KOPT-K1 (cell line): ENCODE data around the gene GREB1L.

Source experiments
- H3K27ac ChIP-seq: fragments of 200-600 bp; sonication (generic); 2 replicates; pipeline ENCODE4 v1.5.1; 2016; ENCODE audit warnings: antibody characterized with exemption, mild to moderate bottlenecking, low read depth, low read length; ENCODE audit not compliant: poor library complexity, severe bottlenecking
- H3K36me3 ChIP-seq: fragments of 200-600 bp; sonication (generic); 2 replicates; pipeline ENCODE4 v1.5.1; 2017; ENCODE audit warnings: antibody characterized with exemption, mild to moderate bottlenecking, low read length, moderate library complexity; ENCODE audit not compliant: insufficient read depth
- H3K9me3 ChIP-seq: fragments of 200-600 bp; sonication (generic); 2 replicates; pipeline ENCODE4 v1.5.1; 2017; ENCODE audit warnings: antibody characterized with exemption, low read length, mild to moderate bottlenecking; ENCODE audit not compliant: insufficient read depth, poor library complexity, severe bottlenecking

The GREB1L gene

DNA sequence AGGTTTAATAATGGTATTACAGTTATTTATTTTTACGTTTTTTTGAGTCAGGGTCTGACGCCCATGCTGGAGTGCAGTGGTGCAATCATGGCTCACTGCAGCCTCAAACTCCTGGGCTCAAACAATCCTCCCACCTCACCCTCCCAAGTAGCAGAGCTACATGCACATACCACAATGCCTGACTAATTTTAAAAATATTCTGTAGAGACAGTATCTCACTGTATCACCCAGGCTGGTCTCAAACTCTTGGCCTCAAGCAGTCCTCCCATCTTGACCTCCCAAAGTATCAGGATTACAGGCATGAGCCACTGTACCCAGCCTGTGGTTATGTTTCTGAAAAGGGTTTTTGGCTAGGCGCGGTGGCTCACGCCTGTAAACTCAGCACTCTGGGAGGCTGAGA, 237.7 kb downstream of the GREB1L start:
- Histone ChIP-seq H3K27ac (no peak overlapping the region), H3K36me3 (no peaks in the 10 kb centered on the region), H3K9me3 (no peaks in the 10 kb centered on the region)

DNA sequence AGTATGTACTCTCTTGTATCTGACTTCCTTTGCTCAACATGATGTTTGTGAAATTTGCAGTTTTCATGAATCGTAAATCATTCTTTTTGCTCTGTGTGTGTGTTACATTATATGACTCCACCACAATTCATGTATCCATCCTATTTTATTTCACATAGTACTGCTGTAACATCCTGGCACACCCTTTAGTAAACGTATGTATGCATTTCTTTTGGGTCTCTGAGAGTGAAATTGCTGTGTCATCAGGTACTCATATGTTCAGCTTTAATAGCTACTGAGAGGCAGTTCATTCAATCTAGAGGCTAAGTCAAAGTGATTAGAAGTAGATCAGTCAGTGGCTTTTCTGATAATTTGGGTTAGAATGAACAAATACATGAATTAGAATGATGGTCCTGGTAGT, 239.7 kb downstream of the GREB1L start:
- no peaks in the 10 kb centered on the region for H3K9me3 ChIP-seq
- H3K36me3 ChIP-seq: no peaks in the 10 kb centered on the region
- no peak overlapping the region for H3K27ac ChIP-seq

DNA sequence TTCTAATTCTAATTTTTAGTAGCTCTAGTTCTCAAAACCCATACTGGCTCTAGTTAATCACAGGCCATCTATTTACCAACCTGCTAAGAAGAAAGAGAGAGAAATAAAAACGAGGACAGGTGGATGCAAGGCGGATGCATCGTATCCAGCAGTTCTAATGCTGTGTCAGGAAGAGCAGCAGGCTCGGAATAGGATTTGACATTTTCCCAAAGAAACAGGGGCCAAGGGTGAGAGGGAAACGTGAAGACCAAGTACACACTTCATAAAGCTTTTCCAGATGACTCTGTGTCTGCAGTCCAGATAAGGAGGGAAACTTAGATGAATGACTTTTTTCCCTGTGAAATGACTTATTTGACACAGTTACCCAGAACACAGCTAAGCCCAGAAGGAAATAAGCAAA, 241.0 kb downstream of the GREB1L start:
- H3K36me3 ChIP-seq: no peaks in the 10 kb centered on the region
- no peak overlapping the region for H3K27ac ChIP-seq

DNA sequence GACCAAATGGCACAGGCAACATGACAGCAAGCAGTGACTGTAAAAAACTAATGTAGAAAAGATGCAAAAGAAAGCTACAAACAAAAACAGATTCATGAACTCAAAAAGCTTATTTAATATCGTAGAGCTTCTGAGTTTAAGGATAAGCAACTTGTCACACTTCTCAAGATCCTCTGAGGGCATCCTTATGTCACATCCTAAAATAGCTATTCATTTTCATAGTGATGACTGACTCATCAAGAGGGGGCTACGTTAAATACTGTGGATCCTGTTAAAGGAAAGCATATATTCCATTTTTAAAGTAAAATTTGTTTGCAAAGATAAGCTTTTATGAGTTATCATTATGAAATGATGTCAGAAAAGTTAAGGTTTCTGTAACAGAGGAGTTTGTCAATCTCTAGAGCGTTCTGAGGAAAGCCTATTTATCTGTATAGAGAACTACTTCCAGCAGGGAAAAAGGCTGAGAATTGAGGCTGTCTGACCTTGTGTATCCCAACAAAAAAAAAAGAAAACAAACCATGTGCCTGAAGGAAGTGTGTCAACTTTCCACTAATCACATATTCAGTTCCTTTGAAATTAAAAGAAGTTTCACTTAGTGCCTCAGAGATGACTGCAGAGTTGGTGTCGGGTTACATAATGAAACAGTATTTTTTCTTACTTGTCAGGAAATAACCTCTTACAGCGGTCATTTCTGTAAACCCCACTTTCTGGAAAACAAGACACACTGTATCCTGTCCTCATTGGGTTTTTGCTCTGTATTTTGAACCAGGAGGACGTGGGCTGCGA, 243.0 kb downstream of the GREB1L start:
- Histone ChIP-seq H3K27ac (no peak overlapping the region), H3K9me3 (no peaks in the 10 kb centered on the region), H3K36me3 (no peaks in the 10 kb centered on the region)

More for the DNA sequence above, 241.0 kb downstream of the GREB1L start:
- H3K9me3 ChIP-seq: no peaks in the 10 kb centered on the region

DNA sequence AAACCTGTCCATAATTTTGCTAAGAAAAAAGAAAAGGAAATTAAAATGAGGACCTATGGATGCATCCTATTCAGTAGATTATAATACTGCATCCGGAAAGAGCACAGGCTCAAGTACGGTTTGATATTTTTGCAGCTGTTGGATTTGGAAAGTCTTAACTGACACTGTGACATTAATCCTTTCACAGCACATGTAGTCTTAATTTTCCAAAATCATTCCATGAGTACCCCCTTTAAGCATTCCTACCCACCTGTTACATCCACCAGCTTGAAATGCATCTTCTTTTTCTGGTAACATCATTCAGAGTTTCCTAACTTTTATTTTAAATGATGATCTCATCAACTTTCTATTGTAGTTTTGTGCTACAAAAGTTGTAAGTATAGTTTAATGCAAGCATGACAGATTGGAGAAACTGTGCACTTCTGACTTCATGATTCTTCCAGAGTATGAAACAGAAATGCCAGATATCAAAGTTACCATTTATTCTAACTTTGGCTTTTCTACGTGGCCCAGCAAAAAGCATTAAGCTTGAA, 244.9 kb downstream of the GREB1L start:
- no peak overlapping the region for H3K27ac ChIP-seq
- H3K9me3 ChIP-seq: no peaks in the 10 kb centered on the region
- no peaks in the 10 kb centered on the region for H3K36me3 ChIP-seq

DNA sequence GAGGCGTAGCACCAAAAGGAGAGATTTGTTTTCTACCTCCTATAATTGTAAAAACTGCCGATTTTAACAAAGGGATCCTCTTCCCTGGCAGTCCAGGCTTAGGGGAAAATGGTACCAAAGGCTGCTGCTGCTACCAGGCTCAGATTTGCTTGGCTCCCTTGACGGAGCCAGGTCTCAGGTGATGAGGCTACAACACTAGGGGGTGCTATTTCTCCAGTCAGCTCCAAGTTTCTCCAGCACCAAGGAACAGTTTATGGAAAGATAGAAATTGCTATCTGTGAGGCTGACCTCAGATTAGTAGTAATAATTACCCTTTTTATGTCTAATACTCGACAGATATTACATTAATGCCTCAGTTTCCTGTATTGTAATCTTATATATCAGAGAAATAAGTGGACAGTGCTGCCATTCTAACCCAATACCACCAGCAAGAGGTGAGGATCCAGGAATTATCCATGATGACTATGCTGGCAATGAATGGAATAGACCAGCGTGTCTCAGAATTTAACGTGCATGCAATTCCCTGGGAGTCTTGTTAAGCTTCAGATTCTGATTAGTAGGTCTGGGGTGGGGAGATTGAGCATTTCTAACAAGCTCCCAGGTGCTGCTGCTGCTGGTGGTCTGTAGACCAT, 247.2 kb downstream of the GREB1L start:
- H3K9me3 ChIP-seq: no peaks in the 10 kb centered on the region

DNA sequence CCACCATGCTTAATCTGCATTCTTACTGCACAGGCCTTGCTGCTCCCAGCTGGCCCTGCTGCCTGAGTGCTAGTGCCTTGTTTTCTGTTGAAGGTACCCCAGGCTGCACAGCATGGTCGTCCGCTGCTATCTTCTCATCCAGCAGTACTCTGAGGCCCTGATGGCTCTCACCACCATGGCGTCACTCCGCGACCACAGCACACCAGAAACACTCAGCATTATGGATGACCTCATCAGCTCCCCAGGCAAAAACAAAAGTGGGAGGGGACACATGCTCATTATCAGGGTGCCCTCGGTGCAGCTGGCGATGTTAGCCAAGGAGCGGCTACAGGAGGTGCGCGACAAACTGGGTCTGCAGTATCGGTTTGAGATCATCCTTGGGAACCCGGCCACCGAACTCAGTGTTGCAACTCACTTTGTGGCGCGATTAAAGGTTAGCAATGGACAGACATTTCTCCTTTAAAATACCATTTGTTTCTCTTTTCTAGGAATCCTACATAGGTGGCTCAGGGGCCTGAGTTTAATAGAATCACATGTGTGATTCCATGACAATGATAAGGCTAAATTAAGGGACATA, 248.0 kb downstream of the GREB1L start:
- Histone ChIP-seq H3K9me3 (no peaks in the 10 kb centered on the region), H3K36me3 (no peaks in the 10 kb centered on the region), H3K27ac (no peak overlapping the region)

More for the DNA sequence above, 247.2 kb downstream of the GREB1L start:
- no peaks in the 10 kb centered on the region for H3K36me3 ChIP-seq
- H3K27ac ChIP-seq: no peak overlapping the region

DNA sequence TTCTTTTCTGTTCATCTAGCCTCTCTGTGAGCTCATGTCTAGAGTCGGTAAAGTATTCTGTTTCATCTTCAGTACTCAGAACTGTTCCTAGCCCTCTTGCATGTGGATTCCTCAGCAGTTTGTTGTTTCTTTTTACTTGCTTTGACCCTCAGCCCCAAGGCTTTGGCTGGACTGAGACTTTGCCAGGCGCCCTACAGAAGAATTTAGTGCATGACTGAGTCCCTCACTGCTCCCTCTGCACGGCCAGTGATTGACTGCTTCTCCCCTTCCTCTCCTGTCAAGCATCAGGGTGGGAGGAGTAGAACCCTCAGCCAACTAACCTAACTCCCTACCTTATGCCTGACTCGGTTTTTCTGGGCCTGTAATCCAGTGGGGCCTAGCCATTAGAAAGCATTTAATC, 248.7 kb downstream of the GREB1L start:
- Histone ChIP-seq H3K27ac (no peak overlapping the region), H3K9me3 (no peaks in the 10 kb centered on the region), H3K36me3 (no peaks in the 10 kb centered on the region)

DNA sequence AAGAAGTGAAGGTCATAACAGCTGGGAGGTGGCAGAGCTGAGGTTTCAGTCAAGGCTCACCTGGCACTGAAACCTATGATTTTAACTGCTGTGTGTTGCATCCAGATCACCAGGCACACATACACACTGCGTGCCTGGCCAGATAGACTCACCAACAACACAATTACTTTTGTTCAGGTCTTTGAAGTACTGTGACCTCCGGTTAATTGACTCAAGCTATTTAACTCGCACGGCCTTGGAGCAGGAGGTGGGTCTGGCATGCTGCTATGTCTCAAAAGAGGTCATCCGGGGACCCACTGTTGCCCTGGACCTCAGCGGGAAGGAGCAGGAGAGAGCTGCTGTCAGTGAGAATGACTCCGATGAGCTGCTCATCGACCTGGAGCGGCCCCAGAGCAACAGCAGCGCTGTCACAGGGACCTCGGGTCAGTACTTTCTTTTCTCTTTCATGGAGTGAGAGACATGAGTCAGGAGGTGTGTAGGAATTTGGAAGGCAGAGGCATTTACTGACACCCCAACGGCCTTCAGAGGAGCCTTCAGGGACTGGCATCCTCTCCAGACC, 254.3 kb downstream of the GREB1L start:
- Histone ChIP-seq H3K9me3 (no peaks in the 10 kb centered on the region), H3K36me3 (no peaks in the 10 kb centered on the region)

DNA sequence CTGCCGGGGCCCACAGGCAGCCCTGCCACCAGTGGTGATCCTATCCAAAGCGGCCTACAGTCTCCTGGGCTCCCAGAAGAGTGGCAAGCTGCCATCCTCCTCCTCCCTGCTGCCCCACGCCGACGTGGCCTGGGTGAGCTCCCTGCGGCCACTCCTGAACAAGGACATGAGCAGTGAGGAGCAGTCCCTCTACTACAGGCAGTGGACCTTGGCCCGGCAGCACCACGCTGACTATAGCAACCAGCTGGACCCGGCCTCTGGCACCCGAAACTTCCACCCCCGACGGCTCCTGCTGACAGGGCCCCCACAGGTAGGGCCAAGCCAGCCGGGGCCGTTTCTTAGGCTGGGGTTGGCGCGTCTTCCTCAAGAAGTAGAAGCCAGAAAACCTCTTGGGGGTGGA, 258.0 kb downstream of the GREB1L start:
- Histone ChIP-seq H3K9me3 (no peaks in the 10 kb centered on the region), H3K36me3 (no peaks in the 10 kb centered on the region), H3K27ac (no peak overlapping the region)

More for the DNA sequence above, 254.3 kb downstream of the GREB1L start:
- H3K27ac ChIP-seq: no peak overlapping the region

DNA sequence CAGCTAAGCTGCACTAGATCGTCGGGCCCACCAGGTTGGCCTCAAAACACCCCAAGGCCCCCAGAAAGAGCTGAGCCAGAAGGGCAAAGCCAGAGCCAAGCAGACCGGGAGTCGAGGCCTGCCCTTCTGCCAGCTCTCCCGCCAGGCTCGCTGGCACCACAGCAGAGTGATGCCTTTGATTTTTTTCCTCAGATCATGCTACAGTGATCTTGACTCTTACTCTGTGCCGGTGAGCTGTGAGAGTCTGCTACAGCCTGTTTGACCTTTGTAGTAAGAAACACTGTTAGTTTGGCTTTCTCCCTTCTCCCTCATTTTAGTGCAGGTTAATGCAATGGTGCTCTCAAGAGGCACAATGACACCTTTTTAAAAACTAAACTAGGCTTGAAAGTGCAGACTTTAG, 260.6 kb downstream of the GREB1L start:
- Histone ChIP-seq H3K27ac (no peak overlapping the region), H3K36me3 (no peaks in the 10 kb centered on the region), H3K9me3 (no peaks in the 10 kb centered on the region)

DNA sequence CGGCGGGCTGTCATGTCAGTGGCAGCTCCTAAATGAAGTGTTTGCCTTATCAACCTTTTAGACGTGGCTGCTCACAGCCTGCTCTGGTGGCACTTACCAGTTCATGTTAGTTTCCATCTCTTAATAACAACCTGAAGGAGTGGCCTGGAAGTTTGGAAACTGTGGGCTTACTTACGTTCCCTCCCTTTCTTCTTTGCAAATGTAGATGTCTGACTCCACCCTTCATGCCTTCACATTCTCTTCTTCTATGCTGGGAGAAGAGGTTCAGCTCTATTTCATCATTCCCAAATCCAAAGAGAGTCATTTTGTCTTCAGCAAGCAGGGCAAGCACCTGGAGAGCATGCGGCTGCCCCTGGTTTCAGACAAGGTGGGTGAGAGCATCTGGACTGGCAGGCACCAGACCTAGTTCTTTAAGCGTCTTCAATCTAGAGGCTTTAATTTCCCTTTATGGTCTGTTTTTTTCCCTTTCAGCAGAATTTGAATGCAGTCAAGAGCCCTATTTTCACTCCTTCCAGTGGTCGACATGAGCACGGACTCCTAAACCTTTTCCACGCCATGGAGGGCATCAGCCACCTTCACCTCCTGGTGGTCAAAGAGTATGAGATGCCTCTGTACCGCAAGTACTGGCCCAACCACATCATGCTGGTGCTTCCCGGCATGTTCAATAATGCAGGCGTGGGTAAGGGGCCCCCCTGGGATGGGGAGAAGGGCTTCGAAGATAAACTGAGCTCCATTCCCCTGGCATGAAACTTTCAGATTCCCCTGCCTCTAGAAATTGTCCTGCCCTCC, 266.1 kb downstream of the GREB1L start:
- H3K27ac ChIP-seq: no peak overlapping the region
- no peaks in the 10 kb centered on the region for H3K36me3 ChIP-seq
- H3K9me3 ChIP-seq: no peaks in the 10 kb centered on the region

DNA sequence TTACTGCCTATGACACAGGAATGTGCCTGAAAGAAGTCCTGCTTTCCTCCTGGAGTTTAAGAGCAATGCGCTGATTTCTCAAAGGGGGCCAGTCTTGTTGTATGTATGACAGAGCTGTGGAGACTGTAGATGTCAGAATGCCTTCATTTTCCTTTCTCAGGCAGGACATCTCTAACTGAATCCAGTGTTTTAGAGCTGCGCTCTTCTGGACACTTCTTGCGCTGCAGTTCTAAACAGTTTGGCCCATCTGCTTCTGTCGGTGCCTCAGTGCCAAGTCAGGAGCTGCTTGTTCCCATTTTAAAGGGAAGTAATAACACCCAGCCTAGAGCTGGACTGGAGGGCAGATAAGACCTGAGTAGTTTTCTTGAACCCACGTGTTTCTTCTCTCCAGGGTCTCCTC, 267.0 kb downstream of the GREB1L start:
- peaks cover 7% of the 10 kb centered on the region; the same call in 1 of the 2 replicates for H3K36me3 ChIP-seq
- H3K27ac ChIP-seq: no peak overlapping the region
- no peaks in the 10 kb centered on the region for H3K9me3 ChIP-seq

DNA sequence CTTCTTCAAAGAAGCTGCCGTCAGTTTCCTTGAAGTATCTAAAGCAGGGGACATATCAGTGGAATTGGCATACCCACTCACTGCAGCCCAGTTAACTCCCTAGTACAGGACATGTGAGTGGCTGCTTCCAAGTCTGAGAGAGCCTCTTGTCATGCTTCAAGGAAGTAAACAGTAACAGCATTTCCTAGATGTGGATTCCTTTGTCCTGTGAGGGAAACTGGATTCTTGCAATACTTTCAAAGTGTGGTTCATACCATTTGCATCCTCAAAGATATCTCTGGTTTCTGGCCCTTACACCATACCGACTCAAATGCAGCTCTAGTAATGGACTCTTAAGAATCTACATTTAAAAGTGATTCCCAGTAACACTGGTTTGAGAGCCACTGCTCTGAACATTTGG, 271.3 kb downstream of the GREB1L start:
- H3K36me3 ChIP-seq: peaks cover 18% of the 10 kb centered on the region
- no peak overlapping the region for H3K27ac ChIP-seq
- H3K9me3 ChIP-seq: no peaks in the 10 kb centered on the region
